ENCODE data around the gene NSD1. TPM values are rescaled to one million over a fixed set of nuclear protein-coding genes. Genes with fewer than 3 reads are reported as not detected.
"Not testable (repeated sequence)": the region's sequence is repeated elsewhere in the genome, so short reads cannot be mapped to it uniquely, and the experiment has no call there.

Gene NSD1
- total RNA-seq, 2 donors from 2014 or later = 62.6 to 80.5 TPM

DNA sequence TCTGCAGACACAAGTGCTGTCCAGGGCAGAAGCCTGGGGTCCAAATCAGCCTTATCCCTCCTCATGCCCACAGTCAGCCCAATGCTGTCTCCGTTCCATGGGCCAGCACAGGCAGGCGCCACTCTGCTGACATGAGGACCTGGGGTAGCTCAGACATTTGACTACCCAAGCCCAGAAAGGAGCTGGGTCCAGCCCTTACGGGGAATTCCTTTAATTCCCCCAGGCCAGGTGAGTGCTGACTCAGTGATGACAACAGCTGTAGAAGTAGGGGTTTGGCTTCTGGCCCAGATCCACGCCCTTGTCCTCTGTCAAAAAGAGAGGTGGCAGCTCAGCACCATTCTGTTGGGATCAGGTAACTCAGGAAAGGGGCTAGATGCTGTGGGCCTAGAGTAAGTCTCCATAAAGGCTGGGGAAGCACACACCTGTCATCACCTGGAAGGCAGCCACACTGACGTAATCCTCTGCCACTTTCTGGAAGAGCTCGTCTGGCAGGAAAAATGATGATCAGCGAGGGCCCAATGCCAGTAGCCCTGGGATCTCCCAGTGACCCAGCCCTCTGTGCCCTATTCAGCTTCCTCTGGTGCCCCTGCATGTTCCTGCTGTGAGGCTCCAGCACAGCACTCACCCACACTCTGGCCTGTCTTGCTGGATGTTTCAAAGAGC lies 168.1 kb downstream of the NSD1 start:
- H3K36me3 Mint-ChIP-seq = peaks cover 19 to 33% of the 10 kb centered on the region in 2 donors
- no peaks in the 10 kb centered on the region for H3K9me3 Mint-ChIP-seq
- DNase-seq (ENCODE audit: low spot score in 2 of 2) = no peak

DNA sequence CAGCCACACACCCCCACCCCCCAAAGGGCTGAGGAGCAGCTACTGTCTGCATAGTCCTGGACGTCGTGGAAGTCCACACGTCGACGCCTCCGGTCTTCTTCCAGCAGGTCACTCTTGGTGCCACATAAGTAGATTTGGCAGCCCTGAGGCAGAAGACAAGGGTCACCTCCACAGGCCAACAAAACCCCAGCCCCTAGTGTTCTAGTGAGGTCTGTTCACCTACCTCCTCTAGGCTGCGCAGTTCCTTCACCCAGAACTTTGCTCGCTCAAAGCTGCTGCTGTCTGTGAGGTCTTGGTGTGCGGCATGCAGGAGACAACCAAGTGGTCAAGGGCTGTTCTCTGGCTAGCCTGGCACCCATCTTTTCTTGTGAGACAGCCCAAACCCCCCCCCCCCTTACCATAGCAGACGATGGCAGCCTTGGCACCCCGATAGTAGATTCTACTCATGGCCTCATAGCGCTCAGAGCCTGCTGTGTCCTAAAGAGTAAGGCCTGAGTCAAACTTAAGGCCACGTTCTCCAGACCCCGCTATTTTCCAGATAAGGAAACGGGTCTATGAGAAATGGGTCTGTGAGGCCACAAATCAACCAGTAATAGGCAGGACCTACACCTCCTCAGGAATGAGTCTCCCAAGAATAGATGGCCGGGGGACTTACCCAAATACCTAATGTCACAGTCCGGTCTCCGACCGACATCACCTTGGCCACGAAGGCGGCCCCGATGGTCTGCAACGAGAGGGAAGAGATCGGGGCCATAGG lies 169.0 kb downstream of the NSD1 start:
- peaks cover 19 to 33% of the 10 kb centered on the region in 2 donors for H3K36me3 Mint-ChIP-seq
- H3K27ac Mint-ChIP-seq = peak overlapping the region; percentile 84 to 92
- H3K9me3 Mint-ChIP-seq = no peaks in the 10 kb centered on the region
- ATAC-seq (no peak), DNase-seq (ENCODE audit: low spot score in 2 of 2) (no peak)

More for the DNA sequence above, 168.1 kb downstream of the NSD1 start:
- H3K27ac Mint-ChIP-seq = peak overlapping the region in 1 of 2 donors; percentile 50
- no peak for ATAC-seq

- peak within 1 kb of the TSS; percentile 92 to 98 for H3K27ac Mint-ChIP-seq
- peak; percentile 90 to 92 for DNase-seq (ENCODE audit: low spot score in 2 of 2)
- H3K36me3 Mint-ChIP-seq = peaks cover 19 to 33% of the 10 kb centered on the region in 2 donors
- ATAC-seq = peak; percentile 84 to 85
- no peaks in the 10 kb centered on the region for H3K9me3 Mint-ChIP-seq
These were observed 169.8 kb downstream of the NSD1 start, which contains the start of the genes PRELID1 and RAB24 for GRCh38 chr5:177303121-177303924. Gene PRELID1, plus strand, starts transcription at chr5:177303799. Its CDS starts 187 bp downstream, at chr5:177303986. Gene RAB24, minus strand, starts transcription at chr5:177303719. Its CDS starts 431 bp downstream, at chr5:177303288.

- no peak for DNase-seq (ENCODE audit: low spot score in 2 of 2)
- Mint-ChIP-seq H3K27ac (peak overlapping the region; percentile 92 to 98), H3K9me3 (no peaks in the 10 kb centered on the region), H3K36me3 (peaks cover 19 to 38% of the 10 kb centered on the region in 2 donors)
- peak in 1 of 2 donors; percentile 8 for ATAC-seq
These were observed 170.4 kb downstream of the NSD1 start for GRCh38 chr5:177303925-177304391.

GRCh38 chr5:177304392-177305119 lies 171.0 kb downstream of the NSD1 start:
- H3K9me3 Mint-ChIP-seq = no peaks in the 10 kb centered on the region
- peak overlapping the region; percentile 92 to 98 for H3K27ac Mint-ChIP-seq
- DNase-seq (ENCODE audit: low spot score in 2 of 2) = no peak
- peaks cover 19 to 39% of the 10 kb centered on the region in 2 donors for H3K36me3 Mint-ChIP-seq
- ATAC-seq = no peak

GRCh38 chr5:177306103-177306640 lies 172.6 kb downstream of the NSD1 start:
- not testable (repeated sequence) for DNase-seq (ENCODE audit: low spot score in 2 of 2); ATAC-seq; H3K9me3 Mint-ChIP-seq
- peak overlapping the region; percentile 86 to 92 for H3K27ac Mint-ChIP-seq
- peaks cover 29 to 46% of the 10 kb centered on the region in 2 donors for H3K36me3 Mint-ChIP-seq

DNA sequence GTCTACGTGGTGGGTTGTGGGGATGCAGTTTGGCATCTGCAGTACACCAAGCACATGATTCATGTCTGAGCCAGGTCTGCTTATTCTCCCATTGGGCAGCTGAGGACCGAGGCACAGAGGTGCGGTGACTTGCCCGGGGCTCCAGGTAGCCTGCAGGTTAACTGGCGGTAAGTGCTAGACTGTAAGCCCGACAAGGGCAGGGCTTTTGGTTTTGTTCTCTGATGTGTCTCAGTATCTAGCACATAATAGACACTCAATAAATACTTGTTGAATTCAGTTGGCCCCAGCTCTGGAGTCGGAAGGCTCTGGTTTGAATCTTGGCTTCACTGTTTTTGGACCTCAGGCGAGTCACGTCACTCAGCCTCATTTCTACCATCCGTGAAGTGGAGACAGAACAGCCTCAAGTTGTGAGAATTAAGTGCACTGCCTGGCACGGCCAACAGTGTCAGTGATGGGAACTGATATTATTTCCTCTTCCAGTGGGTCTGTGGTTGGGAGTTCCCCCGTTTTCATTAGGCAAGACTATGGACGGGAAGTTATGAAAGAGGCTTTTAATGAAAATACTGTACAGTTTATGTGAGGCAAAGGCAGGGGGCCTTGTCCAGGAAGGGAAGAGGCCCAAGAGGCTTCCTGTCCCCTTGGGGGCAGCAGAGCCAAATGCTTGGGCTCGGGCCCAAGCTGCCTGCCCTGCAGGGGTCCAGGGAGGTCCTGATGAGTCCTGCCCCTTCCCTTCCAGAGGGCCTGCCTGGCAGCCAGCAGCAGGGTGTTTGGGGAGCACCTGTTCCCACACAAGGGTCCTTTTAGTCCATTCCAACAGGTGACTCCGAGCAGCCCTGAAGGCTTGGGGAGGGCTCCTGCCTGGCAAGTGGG lies 173.3 kb downstream of the NSD1 start:
- ATAC-seq (no peak), DNase-seq (ENCODE audit: low spot score in 2 of 2) (no peak)
- H3K36me3 Mint-ChIP-seq = peaks cover 29 to 46% of the 10 kb centered on the region in 2 donors
- H3K9me3 Mint-ChIP-seq = no peaks in the 10 kb centered on the region
- H3K27ac Mint-ChIP-seq = peak overlapping the region in 1 of 2 donors; percentile 52

DNA sequence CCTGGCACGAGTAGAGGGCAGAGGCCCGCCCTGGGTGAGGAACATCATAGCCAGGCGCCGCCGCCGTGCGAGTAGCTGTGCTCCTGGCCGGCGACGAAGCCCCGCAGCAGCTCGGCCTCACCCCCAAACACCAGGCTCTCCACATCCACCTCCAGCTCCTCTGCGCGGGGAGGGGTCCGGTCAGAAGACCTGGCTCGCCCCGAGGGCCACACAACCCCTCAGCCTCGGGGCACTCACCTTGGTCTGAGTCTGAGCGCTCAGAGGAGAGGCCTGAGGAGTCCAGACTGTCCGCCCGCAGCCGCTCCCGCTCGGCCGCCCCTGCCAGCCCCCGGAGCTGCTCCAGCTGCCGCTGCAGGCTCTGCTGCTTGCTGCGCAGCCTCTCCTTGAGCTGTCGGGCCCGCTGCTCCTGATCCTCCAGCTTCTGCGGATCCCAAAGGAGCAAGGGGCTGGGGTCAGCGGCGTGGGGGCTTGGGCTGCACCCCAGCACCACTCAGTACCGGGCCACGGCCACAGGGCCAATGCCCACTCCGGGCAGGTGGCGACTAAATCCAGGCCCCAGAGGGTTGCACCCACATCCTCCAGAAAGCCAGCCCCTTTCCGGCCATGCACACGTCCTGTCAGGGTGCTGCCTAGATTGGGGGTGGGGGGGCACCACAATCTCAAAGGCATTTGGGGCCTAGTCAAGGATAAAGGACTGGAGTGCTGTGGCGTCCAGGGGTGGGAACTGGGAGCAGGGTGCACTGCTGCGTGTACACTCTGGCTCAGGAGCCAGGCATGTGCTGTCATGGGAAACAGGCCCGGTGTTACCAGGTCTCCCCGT lies 174.2 kb downstream of the NSD1 start:
- Mint-ChIP-seq H3K36me3 (peaks cover 26 to 46% of the 10 kb centered on the region in 2 donors), H3K27ac (no peak overlapping the region), H3K9me3 (no peaks in the 10 kb centered on the region)
- ATAC-seq = no peak
- no peak for DNase-seq (ENCODE audit: low spot score in 2 of 2)

DNA sequence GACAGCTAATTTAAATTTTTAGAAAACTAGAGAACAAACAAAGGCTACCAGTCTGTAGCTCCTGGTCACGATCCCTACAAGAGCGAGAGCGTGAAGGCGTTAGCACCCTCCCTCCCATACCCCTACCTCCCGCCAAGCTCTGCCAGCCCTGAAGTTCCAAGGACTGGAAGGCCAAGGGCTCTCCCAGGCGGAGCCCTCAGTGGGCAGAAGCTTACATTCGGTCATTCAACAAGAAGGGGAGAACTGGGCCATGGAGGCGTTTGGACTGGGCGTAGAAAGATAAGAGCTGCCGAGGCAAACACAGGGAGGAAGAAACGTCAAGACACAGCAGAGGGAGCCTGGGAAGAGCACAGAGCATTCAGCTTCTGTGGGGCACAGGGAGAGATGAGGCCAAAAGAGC lies 175.2 kb downstream of the NSD1 start:
- H3K9me3 Mint-ChIP-seq = no peaks in the 10 kb centered on the region
- DNase-seq (ENCODE audit: low spot score in 2 of 2) (no peak), ATAC-seq (no peak)
- H3K27ac Mint-ChIP-seq = peak overlapping the region in 1 of 2 donors; percentile 93
- peaks cover 22 to 46% of the 10 kb centered on the region in 2 donors for H3K36me3 Mint-ChIP-seq

DNA sequence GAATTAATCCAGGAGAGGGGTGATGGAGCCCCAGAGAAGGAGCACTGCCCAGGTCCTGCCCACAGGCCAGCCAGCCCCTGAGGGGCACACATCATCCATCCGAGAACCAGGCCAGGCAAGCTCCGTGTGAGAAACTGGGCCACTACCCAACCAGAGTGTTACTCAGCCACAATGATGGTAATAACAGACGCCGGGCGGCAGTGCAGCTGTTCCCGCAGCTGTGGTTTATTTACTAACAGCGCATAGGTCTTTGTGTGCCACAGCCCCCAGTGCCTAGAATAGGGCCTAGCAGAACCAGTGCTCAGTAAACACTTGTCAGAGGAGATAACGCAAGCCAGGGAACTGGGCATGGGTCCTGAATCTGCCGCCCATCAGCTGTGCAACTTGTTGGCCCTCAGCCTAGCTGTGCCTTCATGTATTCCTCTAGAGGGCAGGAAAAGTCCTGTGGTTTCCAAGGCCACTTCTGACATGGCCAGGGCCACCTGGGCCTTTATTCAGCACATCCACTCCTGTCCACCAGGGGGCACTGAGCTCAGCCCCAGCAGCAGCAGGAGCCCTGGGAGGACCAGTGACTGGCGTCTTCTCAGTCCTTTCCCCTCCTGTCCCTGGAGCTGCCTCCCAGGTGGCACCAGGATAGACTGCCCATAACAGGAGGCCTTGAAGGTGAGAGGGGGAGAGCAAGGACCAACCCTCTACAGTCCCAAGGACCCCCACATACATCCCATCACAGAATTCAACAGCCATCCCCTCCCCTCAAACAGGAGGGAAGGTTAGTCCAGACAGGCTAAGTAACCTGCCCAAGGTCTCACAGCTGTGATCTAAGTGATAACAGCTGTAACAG lies 176.0 kb downstream of the NSD1 start:
- ATAC-seq (peak; percentile 15 to 25), DNase-seq (ENCODE audit: low spot score in 2 of 2) (peak in 1 of 2 donors; percentile 77)
- Mint-ChIP-seq H3K9me3 (no peaks in the 10 kb centered on the region), H3K27ac (no peak overlapping the region), H3K36me3 (peaks cover 15 to 38% of the 10 kb centered on the region in 2 donors)

DNA sequence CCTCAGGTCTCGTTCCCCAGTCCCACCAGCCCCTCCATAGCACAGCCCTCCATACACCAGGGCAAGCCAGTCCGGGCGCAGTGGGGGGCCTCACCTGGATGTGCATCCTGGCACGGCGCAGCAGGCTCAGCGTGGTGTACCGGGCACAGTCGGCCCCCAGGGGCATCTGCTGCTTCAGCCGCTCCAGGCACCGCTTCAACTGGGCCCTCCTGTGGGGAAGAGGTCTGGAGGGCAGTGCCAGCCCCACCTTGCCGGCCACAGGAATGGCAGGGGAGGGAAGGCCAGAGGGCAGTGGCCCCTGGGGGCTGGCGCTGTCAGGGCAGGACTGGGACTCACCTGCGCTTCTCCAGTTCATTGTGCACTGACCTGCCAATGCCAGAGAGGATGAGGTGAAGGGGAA lies 176.8 kb downstream of the NSD1 start:
- H3K9me3 Mint-ChIP-seq = no peaks in the 10 kb centered on the region
- DNase-seq (ENCODE audit: low spot score in 2 of 2) = no peak
- no peak overlapping the region for H3K27ac Mint-ChIP-seq
- H3K36me3 Mint-ChIP-seq = peaks cover 15 to 30% of the 10 kb centered on the region in 2 donors
- no peak for ATAC-seq

GRCh38 chr5:177310757-177311391 lies 177.3 kb downstream of the NSD1 start:
- DNase-seq (ENCODE audit: low spot score in 2 of 2) (no peak), ATAC-seq (no peak)
- H3K9me3 Mint-ChIP-seq = no peaks in the 10 kb centered on the region
- peak overlapping the region; percentile 89 to 90 for H3K27ac Mint-ChIP-seq
- H3K36me3 Mint-ChIP-seq = peaks cover 15 to 25% of the 10 kb centered on the region in 2 donors

DNA sequence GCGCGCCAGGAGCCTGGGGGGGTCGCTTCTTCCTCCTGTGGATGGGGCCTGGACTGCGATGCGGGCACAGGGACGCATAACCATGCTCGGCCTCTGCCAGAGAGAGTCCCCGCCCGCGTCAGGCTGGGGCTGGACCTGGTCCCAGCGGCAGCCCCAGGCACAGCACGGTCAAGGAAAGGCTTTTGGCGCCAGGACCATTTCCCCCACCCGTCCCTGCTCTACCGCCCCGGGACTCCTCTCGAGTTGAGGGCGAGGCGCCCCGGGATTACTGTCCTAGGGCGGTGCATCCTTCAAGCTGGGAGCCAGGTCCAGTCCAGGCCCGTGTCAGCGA lies 177.8 kb downstream of the NSD1 start:
- no peak for ATAC-seq
- H3K27ac Mint-ChIP-seq = peak overlapping the region in 1 of 2 donors; percentile 90
- no peak for DNase-seq (ENCODE audit: low spot score in 2 of 2)
- H3K9me3 Mint-ChIP-seq = no peaks in the 10 kb centered on the region
- H3K36me3 Mint-ChIP-seq = peaks cover 15 to 20% of the 10 kb centered on the region in 2 donors

Measured in activated naive CD4-positive, alpha-beta T cell treated with anti-CD3 and anti-CD28 coated beads, Interleukin-2, amount 50 U/mL, for 72 hours (primary cell).